GM20431 (cell line): ENCODE measurements around the gene SLC9B2.
"Not testable (repeated sequence)": the region's sequence is repeated elsewhere in the genome, so short reads cannot be mapped to it uniquely, and the experiment has no call there.

Source experiments
- in situ Hi-C: fragments of 300-500 bp; cut with MseI, MboI; formaldehyde crosslinking; loops from one replicate; pipeline ENCODE4 v1.15.0; 2020; ENCODE audit warnings: low sequenced_read_pairs; ENCODE audit not compliant: unreplicated experiment

The SLC9B2 gene

GRCh38 chr4:103024996-103025395 is 51.6 kb downstream of the SLC9B2 start:
- in situ Hi-C loops: loop anchor here (25.0 kb wide), 1 partner anchor 588 kb away; no protein-coding TSS in a partner anchor

GRCh38 chr4:103021120-103021519 is 55.4 kb downstream of the SLC9B2 start:
- in situ Hi-C loops: loop anchor here (25.0 kb wide), 1 partner anchor 584 kb away; no protein-coding TSS in a partner anchor

- in situ Hi-C loops: loop anchor here (25.0 kb wide), 1 partner anchor 582 kb away; no protein-coding TSS in a partner anchor
These were observed 57.0 kb downstream of the SLC9B2 start, which contains the start of gene SLC9B1 for GRCh38 chr4:103019308-103020124. SLC9B1 (minus strand) TSS chr4:103019705; CDS start chr4:102991711, 27,994 bp downstream.

GRCh38 chr4:103018391-103019307 is 57.9 kb downstream of the SLC9B2 start:
- in situ Hi-C loops: loop anchor here (25.0 kb wide), 1 partner anchor 581 kb away; no protein-coding TSS in a partner anchor

GRCh38 chr4:103012551-103012950 is 64.0 kb downstream of the SLC9B2 start:
- in situ Hi-C loops: loop anchor here (25.0 kb wide), 1 partner anchor 575 kb away; no protein-coding TSS in a partner anchor

GRCh38 chr4:103012060-103012459 is 64.5 kb downstream of the SLC9B2 start:
- in situ Hi-C loops: loop anchor here (25.0 kb wide), 1 partner anchor 575 kb away; no protein-coding TSS in a partner anchor

- in situ Hi-C loops: loop anchor here (25.0 kb wide), 1 partner anchor 574 kb away; no protein-coding TSS in a partner anchor
These were observed 65.1 kb downstream of the SLC9B2 start for GRCh38 chr4:103011378-103012025.

- in situ Hi-C loops: loop anchor here (25.0 kb wide), 1 partner anchor 574 kb away; no protein-coding TSS in a partner anchor
These were observed 65.8 kb downstream of the SLC9B2 start for GRCh38 chr4:103010804-103011203.

GRCh38 chr4:103008875-103009729 is 67.5 kb downstream of the SLC9B2 start:
- in situ Hi-C loops: loop anchor here (10.0 to 25.0 kb wide), 2 partner anchors 384 to 572 kb away; no protein-coding TSS in a partner anchor

- in situ Hi-C loops: loop anchor here (10.0 to 25.0 kb wide), 2 partner anchors 378 to 565 kb away; no protein-coding TSS in a partner anchor
These were observed 74.0 kb downstream of the SLC9B2 start for GRCh38 chr4:103002551-103002950.

- in situ Hi-C loops: no loop called here
These were observed 81.8 kb downstream of the SLC9B2 start for GRCh38 chr4:102994803-102995202.

- in situ Hi-C loops: not testable (repeated sequence)
These were observed 82.6 kb downstream of the SLC9B2 start for GRCh38 chr4:102993985-102994384.

- in situ Hi-C loops: no loop called here
These were observed 88.0 kb downstream of the SLC9B2 start for GRCh38 chr4:102988429-102989020.

GRCh38 chr4:102981005-102981404 is 95.6 kb downstream of the SLC9B2 start:
- in situ Hi-C loops: no loop called here
